Raji (cell line): ENCODE measurements around the gene MGARP.

ENCODE experiments used
- POLR2A ChIP-seq: IDR thresholded peaks from 2 replicates; pipeline ENCODE4 v1.6.1; 2011; ENCODE audit warnings: low read depth, low read length, control low read depth; ENCODE audit not compliant: insufficient read depth

The MGARP gene

GRCh38 chr4:139279760-139280620 is at the start of gene MGARP:
MGARP (minus strand) TSS chr4:139280225; CDS start chr4:139280158, 67 bp downstream.
- TF ChIP-seq POLR2A = no peak

- no peak for TF ChIP-seq POLR2A
These were observed 49.7 kb upstream of the MGARP start for GRCh38 chr4:139329665-139330200.

GRCh38 chr4:139324620-139325019 is 44.6 kb upstream of the MGARP start:
- TF ChIP-seq POLR2A = no peak

GRCh38 chr4:139319571-139319970 is 39.5 kb upstream of the MGARP start:
- no peak for TF ChIP-seq POLR2A

GRCh38 chr4:139317635-139318034 is 37.6 kb upstream of the MGARP start:
- TF ChIP-seq POLR2A = no peak

- no peak for TF ChIP-seq POLR2A
These were observed 36.7 kb upstream of the MGARP start for GRCh38 chr4:139316733-139317132.

GRCh38 chr4:139315221-139315675 is 35.2 kb upstream of the MGARP start:
- no peak for TF ChIP-seq POLR2A

- TF ChIP-seq POLR2A = no peak
These were observed 34.2 kb upstream of the MGARP start for GRCh38 chr4:139314047-139314800.

- no peak for TF ChIP-seq POLR2A
These were observed 32.7 kb upstream of the MGARP start for GRCh38 chr4:139312552-139313332.

GRCh38 chr4:139311909-139312308 is 31.9 kb upstream of the MGARP start:
- no peak for TF ChIP-seq POLR2A

- TF ChIP-seq POLR2A = no peak
These were observed 24.9 kb upstream of the MGARP start for GRCh38 chr4:139304920-139305319.

- TF ChIP-seq POLR2A = peak; percentile 69
These were observed 22.0 kb upstream of the MGARP start, which contains the start of gene NDUFC1 for GRCh38 chr4:139301821-139302611. NDUFC1 (minus strand) TSS chr4:139302477; CDS start chr4:139295798, 6,679 bp downstream.

GRCh38 chr4:139301113-139301820 is 21.2 kb upstream of the MGARP start, which contains the start of gene NAA15:
NAA15 (plus strand) TSS chr4:139301505; CDS start chr4:139301778, 273 bp downstream.
- peak; percentile 87 for TF ChIP-seq POLR2A
